Liver (tissue), 9 donors: Measurements from ENCODE around the gene SH3BGRL3. TPM values are rescaled to one million over a fixed set of nuclear protein-coding genes. Genes with fewer than 3 reads are reported as not detected.

Experiments used
- DNase-seq: peaks from one replicate; pipeline ENCODE4 v3.0.0-alpha.2; 2017; ENCODE audit warnings: low spot score
- H3K27ac ChIP-seq, 2 donors: one replicate each; pipeline ENCODE4 v1.7.0; 2013; ENCODE audit warnings: inconsistent platforms in 2 of 2, low read length in 2 of 2, control low read depth in 1 of 2, low read depth in 1 of 2, mild to moderate bottlenecking in 1 of 2
- H3K27me3 ChIP-seq, 4 donors: one replicate each; pipeline versions ENCODE4 v1.6.1 to v1.7.0; 2013; ENCODE audit warnings: low read length in 3 of 4, inconsistent platforms in 1 of 4, mild to moderate bottlenecking in 1 of 4, moderate library complexity in 1 of 4; ENCODE audit not compliant: control insufficient read depth in 4 of 4, insufficient read depth in 4 of 4
- H3K36me3 ChIP-seq, 4 donors: one replicate each; pipeline versions ENCODE4 v1.6.1 to v1.7.0; 2013; ENCODE audit warnings: low read length in 3 of 4, mild to moderate bottlenecking in 3 of 4, low read depth in 1 of 4, moderate library complexity in 1 of 4; ENCODE audit not compliant: control insufficient read depth in 4 of 4, insufficient read depth in 3 of 4
- H3K4me1 ChIP-seq, 4 donors: one replicate each; pipeline versions ENCODE4 v1.6.1 to v1.7.0; 2013; ENCODE audit warnings: low read length in 3 of 4, mild to moderate bottlenecking in 3 of 4, moderate library complexity in 1 of 4; ENCODE audit not compliant: control insufficient read depth in 4 of 4, insufficient read depth in 4 of 4
- H3K4me3 ChIP-seq, 3 donors: one replicate each; pipeline versions ENCODE4 v1.6.1 to v1.7.0; 2013; ENCODE audit warnings: low read length in 3 of 3, control low read depth in 1 of 3, low read depth in 1 of 3, mild to moderate bottlenecking in 1 of 3
- H3K9ac ChIP-seq, 2 donors: one replicate each; pipeline ENCODE4 v1.7.0; 2013; ENCODE audit warnings: low read length in 2 of 2, mild to moderate bottlenecking in 2 of 2, moderate library complexity in 2 of 2, control low read depth in 1 of 2, low read depth in 1 of 2
- H3K9me3 ChIP-seq, 4 donors: one replicate each; pipeline versions ENCODE4 v1.6.1 to v1.7.0; 2013; ENCODE audit warnings: low read length in 3 of 4; ENCODE audit not compliant: control insufficient read depth in 4 of 4
- CTCF ChIP-seq: fragments of 150-350 bp; IDR thresholded peaks from 2 replicates; pipeline ENCODE4 v1.5.1; 2017; ENCODE audit warnings: improper control_type of control experiment, low read depth, low read length; ENCODE audit not compliant: missing input control
- EGR1 ChIP-seq, 2 donors: IDR thresholded peaks; 2 replicates each; pipeline ENCODE4 v1.6.1; 2016 to 2018; ENCODE audit warnings: antibody characterized with exemption in 2 of 2, low read depth in 2 of 2
- FOXA1 ChIP-seq: IDR thresholded peaks from 2 replicates; pipeline ENCODE4 v1.6.1; 2016; ENCODE audit warnings: antibody characterized with exemption
- GABPA ChIP-seq, 2 donors: IDR thresholded peaks in 1 of 2; conservative IDR thresholded peaks in 1 of 2; 2 replicates each; pipeline ENCODE4 v1.6.1; 2016; ENCODE audit warnings: antibody characterized with exemption in 2 of 2, mild to moderate bottlenecking in 1 of 2, moderate library complexity in 1 of 2
- HNF4G ChIP-seq: IDR thresholded peaks from 2 replicates; pipeline ENCODE4 v1.6.1; 2016; ENCODE audit warnings: antibody characterized with exemption
- JUND ChIP-seq, 2 donors: IDR thresholded peaks; 2 replicates each; pipeline ENCODE4 v1.6.1; 2016; ENCODE audit warnings: antibody characterized with exemption in 2 of 2
- MAX ChIP-seq: IDR thresholded peaks from 2 replicates; pipeline ENCODE4 v1.6.1; 2016; ENCODE audit warnings: antibody characterized with exemption
- RAD21 ChIP-seq, 2 donors: IDR thresholded peaks; 2 replicates each; pipeline ENCODE4 v1.6.1; 2016; ENCODE audit warnings: antibody characterized with exemption in 2 of 2, mild to moderate bottlenecking in 2 of 2
- RXRA ChIP-seq, 2 donors: IDR thresholded peaks; 2 replicates each; pipeline ENCODE4 v1.6.1; 2017 to 2018; ENCODE audit warnings: antibody characterized with exemption in 2 of 2, mild to moderate bottlenecking in 1 of 2
- SP1 ChIP-seq: IDR thresholded peaks from 2 replicates; pipeline ENCODE4 v1.6.1; 2018; ENCODE audit warnings: antibody characterized with exemption, mild to moderate bottlenecking
- YY1 ChIP-seq: IDR thresholded peaks from 2 replicates; pipeline ENCODE4 v1.6.1; 2016; ENCODE audit warnings: antibody characterized with exemption, mild to moderate bottlenecking
- WGBS: extraction: QIAGEN DNeasy Blood & Tissue Kit; methylation state at CpG from one replicate; pipeline ENCODE4 v1.1.7; 2013; 5-methylcytosine and 5-hydroxymethylcytosine counted together
- polyA plus RNA-seq, 2 donors: library from polyadenylated mRNA; stranded (reverse) in 1 of 2; unstranded in 1 of 2; fragments of 200-250 nt in 1 of 2; fragments of >200 nt in 1 of 2; fragmentation: Nextera tagmentation in 1 of 2; extraction: Ambion mirVana in 1 of 2; gene quantifications; one replicate each; pipeline versions ENCODE4 v1.2.1 to v1.2.3, GENCODE V29; 2013 to 2015
- total RNA-seq, 2 donors: library from RNA; depleted of rRNA; stranded (reverse); fragments of >200 nt; gene quantifications; one replicate each; pipeline ENCODE4 v1.2.3, GENCODE V29; 2014
- TF ChIP-seq, protein P1 (sequence below): IDR thresholded peaks from 2 replicates; pipeline ENCODE4 v1.6.1; 2016; ENCODE audit warnings: antibody characterized with exemption
- TF ChIP-seq, protein P2 (sequence below): IDR thresholded peaks from 2 replicates; pipeline ENCODE4 v1.6.1; 2016; ENCODE audit warnings: antibody characterized with exemption
- donor health status: healthy.
- donor health status: healthy.
- donor health status: healthy.
- donor health status: healthy.
- donor health status: healthy.

Gene SH3BGRL3
- total and polyA plus RNA-seq, 4 donors = 4.5 to 93.2 (median 23.0) TPM

DNA sequence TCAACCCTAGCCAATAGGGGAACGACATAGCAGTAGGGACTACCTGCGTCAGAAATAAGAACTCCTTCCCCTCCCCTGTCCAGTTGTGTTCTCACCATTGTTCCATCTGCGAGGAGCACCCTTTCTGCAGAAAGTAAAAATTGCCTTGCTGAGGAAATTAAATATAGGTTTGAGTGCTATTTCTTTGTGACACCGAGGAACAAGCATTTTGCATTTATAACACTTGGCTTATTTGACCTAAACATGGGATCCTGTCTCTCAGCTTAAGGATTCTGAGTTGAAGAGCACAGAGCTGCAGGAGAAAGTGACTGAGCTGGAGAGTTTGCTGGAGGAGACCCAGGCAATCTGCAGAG, 10.7 kb upstream of the SH3BGRL3 start:
- no peaks in the 10 kb centered on the region for H3K27me3 ChIP-seq
- H3K27ac ChIP-seq = no peak overlapping the region
- WGBS = 98% methylated on average over 4 of the region's 4 CpGs
- DNase-seq = no peak
- H3K4me1 ChIP-seq = no peaks in the 10 kb centered on the region
- no peak overlapping the region for H3K9ac ChIP-seq
- H3K36me3 ChIP-seq = peaks cover 6 to 24% (median 19%) of the 10 kb centered on the region in 4 donors
- TF ChIP-seq, protein P1, sequence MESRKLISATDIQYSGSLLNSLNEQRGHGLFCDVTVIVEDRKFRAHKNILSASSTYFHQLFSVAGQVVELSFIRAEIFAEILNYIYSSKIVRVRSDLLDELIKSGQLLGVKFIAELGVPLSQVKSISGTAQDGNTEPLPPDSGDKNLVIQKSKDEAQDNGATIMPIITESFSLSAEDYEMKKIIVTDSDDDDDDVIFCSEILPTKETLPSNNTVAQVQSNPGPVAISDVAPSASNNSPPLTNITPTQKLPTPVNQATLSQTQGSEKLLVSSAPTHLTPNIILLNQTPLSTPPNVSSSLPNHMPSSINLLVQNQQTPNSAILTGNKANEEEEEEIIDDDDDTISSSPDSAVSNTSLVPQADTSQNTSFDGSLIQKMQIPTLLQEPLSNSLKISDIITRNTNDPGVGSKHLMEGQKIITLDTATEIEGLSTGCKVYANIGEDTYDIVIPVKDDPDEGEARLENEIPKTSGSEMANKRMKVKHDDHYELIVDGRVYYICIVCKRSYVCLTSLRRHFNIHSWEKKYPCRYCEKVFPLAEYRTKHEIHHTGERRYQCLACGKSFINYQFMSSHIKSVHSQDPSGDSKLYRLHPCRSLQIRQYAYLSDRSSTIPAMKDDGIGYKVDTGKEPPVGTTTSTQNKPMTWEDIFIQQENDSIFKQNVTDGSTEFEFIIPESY = no peak
- TF ChIP-seq FOXA1 = no peak
- no peak for TF ChIP-seq CTCF
- TF ChIP-seq RXRA (IDR thresholded peaks at IDR 0.05) = no peak
- TF ChIP-seq SP1 = no peak
- no peak for TF ChIP-seq EGR1 (IDR thresholded peaks at IDR 0.05; ENCODE audit: low read depth in 2 of 2)
- TF ChIP-seq JUND (IDR thresholded peaks at IDR 0.05) = no peak
- no peak for TF ChIP-seq YY1
- peaks cover 0 to 9% (median 2%) of the 10 kb centered on the region in 4 donors for H3K9me3 ChIP-seq
- H3K4me3 ChIP-seq = no peak overlapping the region

DNA sequence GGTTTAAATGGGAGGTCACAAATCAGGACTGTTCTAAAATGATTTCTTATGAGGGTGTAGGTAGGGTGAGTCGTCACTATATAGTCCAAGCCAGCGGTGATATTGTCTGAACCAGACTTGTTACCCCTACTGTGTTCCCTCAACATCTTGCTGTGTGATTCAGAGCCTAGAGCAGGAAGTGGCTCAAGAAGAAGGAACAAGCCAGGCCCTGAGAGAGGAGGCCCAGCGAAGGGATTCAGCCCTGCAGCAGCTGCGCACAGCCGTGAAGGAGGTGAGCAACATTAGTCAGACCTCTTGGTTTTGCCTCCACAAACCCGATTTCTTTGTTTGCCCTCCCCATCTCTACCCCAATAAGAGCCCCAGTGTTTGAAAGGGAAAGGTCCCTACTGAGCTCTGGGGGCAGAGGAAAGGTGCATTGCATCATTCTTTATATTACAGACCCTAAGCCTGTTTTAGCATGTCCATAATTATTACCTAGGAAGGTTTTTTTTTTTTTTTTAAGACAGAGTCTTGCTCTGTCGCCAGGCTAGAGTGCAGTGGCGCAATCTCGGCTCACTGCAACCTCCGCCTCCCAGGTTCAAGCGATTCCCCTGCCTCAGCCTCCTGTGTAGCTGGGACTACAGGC, 5.0 kb upstream of the SH3BGRL3 start:
- WGBS = 84% methylated on average over 11 of the region's 11 CpGs
- Histone ChIP-seq H3K27ac (no peak overlapping the region), H3K4me3 (no peak overlapping the region), H3K36me3 (peaks cover 2 to 14% (median 12%) of the 10 kb centered on the region in 4 donors), H3K4me1 (peaks cover 13 to 40% (median 31%) of the 10 kb centered on the region in 4 donors), H3K27me3 (no peaks in the 10 kb centered on the region), H3K9ac (no peak overlapping the region), H3K9me3 (no peaks in the 10 kb centered on the region)
- no peak for DNase-seq
- TF ChIP-seq HNF4G (no peak), RAD21 (IDR thresholded peaks at IDR 0.05) (no peak), SP1 (no peak), GABPA (IDR thresholded peaks at IDR 0.05 in 1 of 2, conservative IDR thresholded peaks at IDR 0.05 in 1 of 2) (no peak), JUND (IDR thresholded peaks at IDR 0.05) (no peak), FOXA1 (no peak), MAX (no peak)
- TF ChIP-seq, protein P2, sequence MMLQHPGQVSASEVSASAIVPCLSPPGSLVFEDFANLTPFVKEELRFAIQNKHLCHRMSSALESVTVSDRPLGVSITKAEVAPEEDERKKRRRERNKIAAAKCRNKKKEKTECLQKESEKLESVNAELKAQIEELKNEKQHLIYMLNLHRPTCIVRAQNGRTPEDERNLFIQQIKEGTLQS = no peak
- TF ChIP-seq, protein P1 = no peak
